CD14-positive monocyte (primary cell): ENCODE results near the gene PNMA6E. TPM values are rescaled to one million over a fixed set of nuclear protein-coding genes. Genes with fewer than 3 reads are reported as not detected.

Experiments
- DNase-seq, 3 donors: peaks; one replicate each; pipeline ENCODE4 v3.0.0-alpha.2; 2011 to 2022
- H2AFZ ChIP-seq: 2 replicates; pipeline ENCODE4 v1.6.0; 2012; ENCODE audit warnings: mild to moderate bottlenecking, low read depth, low read length, inconsistent platforms; ENCODE audit not compliant: insufficient read depth, poor library complexity, severe bottlenecking
- H3K27ac ChIP-seq, 2 donors: 1 replicate in 1 of 2; 2 replicates in 1 of 2; pipeline ENCODE4 v1.5.1; 2012 to 2013; ENCODE audit warnings: low read length in 2 of 2, control low read depth in 1 of 2, inconsistent platforms in 1 of 2, low read depth in 1 of 2, mild to moderate bottlenecking in 1 of 2
- H3K27me3 ChIP-seq, 2 donors: one replicate each; pipeline versions ENCODE4 v1.6.0 to v1.6.1; 2011 to 2013; ENCODE audit warnings: low read length in 2 of 2; ENCODE audit not compliant: control insufficient read depth in 2 of 2, insufficient read depth in 2 of 2
- H3K36me3 ChIP-seq, 2 donors: replicated peaks in 1 of 2; 1 replicate in 1 of 2; 2 replicates in 1 of 2; pipeline versions ENCODE4 v1.5.1 to v1.6.1; 2012 to 2013; ENCODE audit warnings: low read length in 2 of 2, control low read depth in 1 of 2, inconsistent platforms in 1 of 2, mild to moderate bottlenecking in 1 of 2; ENCODE audit not compliant: insufficient read depth in 2 of 2, control insufficient read depth in 1 of 2
- H3K4me1 ChIP-seq, 2 donors: 1 replicate in 1 of 2; 2 replicates in 1 of 2; pipeline versions ENCODE4 v1.5.1 to v1.6.1; 2012 to 2013; ENCODE audit warnings: low read length in 2 of 2, control low read depth in 1 of 2, inconsistent platforms in 1 of 2, mild to moderate bottlenecking in 1 of 2, moderate library complexity in 1 of 2; ENCODE audit not compliant: insufficient read depth in 2 of 2, control insufficient read depth in 1 of 2
- H3K4me2 ChIP-seq: replicated peaks from 2 replicates; pipeline ENCODE3; 2012; ENCODE audit warnings: low read length, moderate library complexity, mild to moderate bottlenecking; ENCODE audit not compliant: poor library complexity, severe bottlenecking; ENCODE audit errors: extremely low read depth
- H3K4me3 ChIP-seq, 3 experiments: fragments of 200-600 bp in 1 of 3; sonication (generic) in 1 of 3; replicated peaks in 1 of 3; 1 replicate in 2 of 3; 2 replicates in 1 of 3; pipeline ENCODE4 v1.5.1; 2011 to 2013; ENCODE audit warnings: low read length in 3 of 3, mild to moderate bottlenecking in 3 of 3, control low read depth in 2 of 3, low read depth in 2 of 3, inconsistent platforms in 1 of 3, moderate library complexity in 1 of 3
- H3K79me2 ChIP-seq: 2 replicates; pipeline ENCODE4 v1.6.0; 2012; ENCODE audit warnings: mild to moderate bottlenecking, control low read depth, inconsistent platforms, low read length, moderate library complexity; ENCODE audit not compliant: insufficient read depth
- H3K9ac ChIP-seq: 2 replicates; pipeline ENCODE4 v1.6.0; 2017; ENCODE audit warnings: low read length, mild to moderate bottlenecking; ENCODE audit not compliant: insufficient read depth, poor library complexity, severe bottlenecking
- H3K9me3 ChIP-seq, 2 donors: replicated peaks in 1 of 2; 1 replicate in 1 of 2; 2 replicates in 1 of 2; pipeline versions ENCODE4 v1.5.1 to v1.6.1; 2012 to 2013; ENCODE audit warnings: low read length in 2 of 2, control low read depth in 1 of 2; ENCODE audit not compliant: control insufficient read depth in 1 of 2, insufficient read depth in 1 of 2
- H4K20me1 ChIP-seq: 2 replicates; pipeline ENCODE4 v1.6.0; 2012; ENCODE audit warnings: mild to moderate bottlenecking, low read length, control low read depth, moderate library complexity; ENCODE audit not compliant: insufficient read depth
- H3K27ac Mint-ChIP-seq, 7 donors: one replicate each; pipeline ENCODE4 v1.8.0; 2020; ENCODE audit warnings: mild to moderate bottlenecking in 7 of 7, mixed read lengths in 7 of 7, moderate library complexity in 6 of 7, inconsistent platforms in 2 of 7
- H3K27me3 Mint-ChIP-seq, 3 donors: one replicate each; pipeline ENCODE4 v1.8.0; 2021 to 2022; ENCODE audit warnings: low read depth in 3 of 3, mild to moderate bottlenecking in 3 of 3, mixed read lengths in 3 of 3, moderate library complexity in 3 of 3, inconsistent platforms in 1 of 3
- H3K36me3 Mint-ChIP-seq, 2 donors: one replicate each; pipeline ENCODE4 v1.8.0; 2020; ENCODE audit warnings: mixed read lengths in 2 of 2, inconsistent platforms in 1 of 2, mild to moderate bottlenecking in 1 of 2
- H3K4me1 Mint-ChIP-seq: one replicate; pipeline ENCODE4 v1.8.0; 2020; ENCODE audit warnings: mild to moderate bottlenecking, mixed read lengths
- H3K4me3 Mint-ChIP-seq, 2 donors: one replicate each; pipeline ENCODE4 v1.8.0; 2020; ENCODE audit warnings: mild to moderate bottlenecking in 2 of 2, mixed read lengths in 2 of 2, moderate library complexity in 1 of 2
- H3K9me3 Mint-ChIP-seq, 7 donors: one replicate each; pipeline ENCODE4 v1.8.0; 2020 to 2022; ENCODE audit warnings: mixed read lengths in 7 of 7, mild to moderate bottlenecking in 6 of 7, moderate library complexity in 6 of 7, inconsistent platforms in 2 of 7
- CTCF ChIP-seq: fragments of 200-600 bp; IDR thresholded peaks from one replicate; pipeline ENCODE4 v1.8.0; 2022; ENCODE audit warnings: antibody characterized with exemption, mild to moderate bottlenecking
- WGBS: methylation state at CpG from one replicate; pipeline ENCODE4 v1.1.5; 2013; ENCODE audit warnings: missing lambda C conversion rate; ENCODE audit not compliant: insufficient coverage; 5-methylcytosine and 5-hydroxymethylcytosine counted together
- intact Hi-C, 2 donors: fragments of 100-400 bp; cut with micrococcal nuclease; formaldehyde crosslinking; loops; one replicate each; pipeline versions ENCODE4 v1.15.0 to v1.15.1; 2023
- polyA plus RNA-seq, 3 donors: library from polyadenylated mRNA; depleted of rRNA in 1 of 3; unstranded in 2 of 3; stranded (reverse) in 1 of 3; fragments of 300-500 nt in 2 of 3; fragments of >200 nt in 1 of 3; fragmentation: Illumina TruSeq in 2 of 3; gene quantifications; 1 replicate in 2 of 3; 2 replicates in 1 of 3; pipeline ENCODE4 v1.2.3, GENCODE V29; 2012 to 2021

Gene PNMA6E
- polyA plus RNA-seq, 3 donors, result not detected

- intact Hi-C loops, result no loop called here
- no peak for TF ChIP-seq CTCF
- Histone ChIP-seq H3K27me3 (no peaks in the 10 kb centered on the region), H3K4me3 (no peak overlapping the region), H3K36me3 (peaks cover 36 to 41% of the 10 kb centered on the region in 2 donors), H3K4me1 (no peaks in the 10 kb centered on the region), H3K9me3 (no peaks in the 10 kb centered on the region), H3K4me2 (no peak overlapping the region), H3K9ac (no peak overlapping the region), H4K20me1 (no peaks in the 10 kb centered on the region), H3K79me2 (no peaks in the 10 kb centered on the region), H3K27ac (no peak overlapping the region), H2AFZ (no peak overlapping the region)
- Mint-ChIP-seq H3K36me3 (peaks cover 22 to 38% of the 10 kb centered on the region in 2 donors), H3K4me3 (no peak overlapping the region), H3K27ac (no peak overlapping the region), H3K9me3 (no peaks in the 10 kb centered on the region), H3K27me3 (peaks cover 0 to 8% (median 0%) of the 10 kb centered on the region in 3 donors), H3K4me1 (no peaks in the 10 kb centered on the region)
- no peak for DNase-seq
- WGBS, result 98% methylated on average over 9 of the region's 26 CpGs
Observed at GRCh38 chrX:153450114-153450948, 49.2 kb upstream of the PNMA6E start.

GRCh38 chrX:153449368-153450113, 48.4 kb upstream of the PNMA6E start:
- peaks cover 29 to 33% of the 10 kb centered on the region in 2 donors for H3K36me3 ChIP-seq
- no peak overlapping the region for H3K4me3 ChIP-seq
- H3K79me2 ChIP-seq, result no peaks in the 10 kb centered on the region
- no peaks in the 10 kb centered on the region for H4K20me1 ChIP-seq
- H3K4me3 Mint-ChIP-seq, result no peak overlapping the region
- no peak overlapping the region for H3K9ac ChIP-seq
- no peaks in the 10 kb centered on the region for H3K4me1 Mint-ChIP-seq
- H3K27me3 Mint-ChIP-seq, result peaks cover 0 to 8% (median 0%) of the 10 kb centered on the region in 3 donors
- no peaks in the 10 kb centered on the region for H3K27me3 ChIP-seq
- H3K9me3 ChIP-seq, result no peaks in the 10 kb centered on the region
- no peak for DNase-seq
- H3K4me1 ChIP-seq, result no peaks in the 10 kb centered on the region
- no peak overlapping the region for H3K27ac ChIP-seq
- H3K36me3 Mint-ChIP-seq, result peaks cover 18 to 31% of the 10 kb centered on the region in 2 donors
- H3K9me3 Mint-ChIP-seq, result no peaks in the 10 kb centered on the region
- H2AFZ ChIP-seq, result no peak overlapping the region
- 96% methylated on average over 6 of the region's 15 CpGs for WGBS
- no peak overlapping the region for H3K4me2 ChIP-seq
- intact Hi-C loops, result no loop called here
- peak overlapping the region in 2 of 7 donors; percentile 4 to 55 for H3K27ac Mint-ChIP-seq
- TF ChIP-seq CTCF, result no peak
